ENCODE results near the gene FRS3.

GRCh38 chr6:41743406-41744235, 36.1 kb downstream of the FRS3 start:
- TF ChIP-seq POLR2A (IDR thresholded peaks at IDR 0.05): peak in 2 of 4 donors; percentile 68 to 72
- no peak for TF ChIP-seq CTCF (IDR thresholded peaks at IDR 0.05)
- peak in 2 of 3 donors; percentile 53 to 58 for TF ChIP-seq POLR2AphosphoS5 (IDR thresholded peaks at IDR 0.05)
- no peak for TF ChIP-seq EP300 (IDR thresholded peaks at IDR 0.05)
